CD4-positive, alpha-beta T cell treated with Interleukin-10 for 1 hour (primary cell): ENCODE measurements around the gene NATD1.

Experiments used
- DNase-seq: peaks from one replicate; pipeline ENCODE4 v3.0.0-alpha.2; 2020

NATD1 gene

DNA sequence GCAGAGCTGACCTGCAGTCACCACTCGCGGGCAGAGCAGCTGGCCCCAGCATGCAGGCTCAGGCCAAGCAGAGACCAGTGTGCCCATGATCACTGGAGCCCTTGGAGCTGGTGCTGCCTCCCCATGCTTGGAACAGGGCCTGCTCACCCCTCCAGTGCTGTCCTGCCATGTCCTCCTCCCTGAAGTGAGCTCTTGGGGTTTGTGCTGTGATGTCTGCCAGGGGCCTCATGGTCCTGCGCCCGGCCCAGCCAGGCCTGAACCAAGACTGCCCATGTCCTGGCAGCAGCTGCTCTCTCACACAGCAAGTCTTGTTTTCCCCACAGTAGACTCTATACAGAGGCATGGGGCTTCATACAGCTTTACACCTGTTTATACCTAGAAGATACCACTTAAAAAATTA is 63.8 kb downstream of the NATD1 start:
- no peak for DNase-seq
